Nephron progenitor cell (in vitro differentiated cells): ENCODE measurements around the gene CCDC107.

Source experiments
- DNase-seq: peaks from one replicate; pipeline ENCODE4 v3.0.0; 2021
- H3K27ac Mint-ChIP-seq: 2 replicates; pipeline ENCODE4 v1.8.0; 2021; ENCODE audit warnings: mild to moderate bottlenecking, moderate library complexity, mixed read lengths
- H3K27me3 Mint-ChIP-seq: 2 replicates; pipeline ENCODE4 v1.8.0; 2021; ENCODE audit warnings: mild to moderate bottlenecking, low read depth, mixed read lengths; ENCODE audit not compliant: poor library complexity
- H3K36me3 Mint-ChIP-seq: 2 replicates; pipeline ENCODE4 v1.8.0; 2021; ENCODE audit warnings: low read depth, mixed read lengths
- H3K4me1 Mint-ChIP-seq: 2 replicates; pipeline ENCODE4 v1.8.0; 2021; ENCODE audit warnings: mixed read lengths
- H3K4me3 Mint-ChIP-seq: 2 replicates; pipeline ENCODE4 v1.8.0; 2021; ENCODE audit warnings: mild to moderate bottlenecking, moderate library complexity, mixed read lengths
- H3K9me3 Mint-ChIP-seq: 2 replicates; pipeline ENCODE4 v1.8.0; 2021; ENCODE audit warnings: mild to moderate bottlenecking, moderate library complexity, mixed read lengths
- CTCF ChIP-seq: fragments of 200-600 bp; sonication (generic); IDR thresholded peaks from 2 replicates; pipeline ENCODE4 v1.5.0; 2021; ENCODE audit warnings: antibody characterized with exemption

CCDC107 gene

GRCh38 chr9:35688558-35689541 lies 30.8 kb downstream of the CCDC107 start:
- TF ChIP-seq CTCF: no peak
- DNase-seq: peak; percentile 35
- no peaks in the 10 kb centered on the region for H3K27me3 Mint-ChIP-seq
- H3K36me3 Mint-ChIP-seq: peaks cover 30% of the 10 kb centered on the region
- H3K4me3 Mint-ChIP-seq: peak overlapping the region; percentile 90
- no peaks in the 10 kb centered on the region for H3K9me3 Mint-ChIP-seq
- H3K4me1 Mint-ChIP-seq: peaks cover 61% of the 10 kb centered on the region
- peak overlapping the region; percentile 89 for H3K27ac Mint-ChIP-seq

- Mint-ChIP-seq H3K27ac (peak within 1 kb of the TSS; percentile 89), H3K36me3 (peaks cover 21% of the 10 kb centered on the region), H3K9me3 (no peaks in the 10 kb centered on the region), H3K4me1 (peaks cover 54% of the 10 kb centered on the region), H3K4me3 (peak within 1 kb of the TSS; percentile 90), H3K27me3 (no peaks in the 10 kb centered on the region)
- TF ChIP-seq CTCF: no peak
- peak; percentile 64 for DNase-seq
These were observed 31.6 kb downstream of the CCDC107 start, which contains the start of gene TPM2 for GRCh38 chr9:35689542-35690293. TPM2 (minus strand) TSS chr9:35689925; CDS start chr9:35689817, 108 bp downstream.

GRCh38 chr9:35690294-35690613 lies 32.2 kb downstream of the CCDC107 start:
- TF ChIP-seq CTCF: no peak
- Mint-ChIP-seq H3K4me3 (peak overlapping the region; percentile 82), H3K36me3 (peaks cover 17% of the 10 kb centered on the region), H3K27ac (no peak overlapping the region), H3K27me3 (no peaks in the 10 kb centered on the region), H3K4me1 (peaks cover 52% of the 10 kb centered on the region), H3K9me3 (no peaks in the 10 kb centered on the region)
- no peak for DNase-seq

GRCh38 chr9:35690614-35691333 lies 32.7 kb downstream of the CCDC107 start:
- TF ChIP-seq CTCF: no peak
- DNase-seq: peak; percentile 77
- Mint-ChIP-seq H3K9me3 (no peaks in the 10 kb centered on the region), H3K4me1 (peaks cover 47% of the 10 kb centered on the region), H3K36me3 (peaks cover 12% of the 10 kb centered on the region), H3K27ac (no peak overlapping the region), H3K27me3 (no peaks in the 10 kb centered on the region), H3K4me3 (peak overlapping the region; percentile 85)

- TF ChIP-seq CTCF: no peak
- H3K27me3 Mint-ChIP-seq: no peaks in the 10 kb centered on the region
- peak overlapping the region; percentile 85 for H3K4me3 Mint-ChIP-seq
- no peaks in the 10 kb centered on the region for H3K9me3 Mint-ChIP-seq
- no peak for DNase-seq
- peak overlapping the region; percentile 88 for H3K27ac Mint-ChIP-seq
- H3K36me3 Mint-ChIP-seq: peaks cover 11% of the 10 kb centered on the region
- peaks cover 42% of the 10 kb centered on the region for H3K4me1 Mint-ChIP-seq
These were observed 33.2 kb downstream of the CCDC107 start for GRCh38 chr9:35691334-35691650.
